Hematopoietic multipotent progenitor cell treated with erythropoietin and hydrocortisone succinate and interleukin-3 and kit ligand, for 15 days (in vitro differentiated cells): ENCODE data around the gene AREL1.
"Not testable (repeated sequence)": the region's sequence is repeated elsewhere in the genome, so short reads cannot be mapped to it uniquely, and the experiment has no call there.

Experiments
- DNase-seq: peaks from one replicate; pipeline ENCODE4 v3.0.0-alpha.2; 2015; ENCODE audit warnings: low spot score

AREL1 gene, protein sequence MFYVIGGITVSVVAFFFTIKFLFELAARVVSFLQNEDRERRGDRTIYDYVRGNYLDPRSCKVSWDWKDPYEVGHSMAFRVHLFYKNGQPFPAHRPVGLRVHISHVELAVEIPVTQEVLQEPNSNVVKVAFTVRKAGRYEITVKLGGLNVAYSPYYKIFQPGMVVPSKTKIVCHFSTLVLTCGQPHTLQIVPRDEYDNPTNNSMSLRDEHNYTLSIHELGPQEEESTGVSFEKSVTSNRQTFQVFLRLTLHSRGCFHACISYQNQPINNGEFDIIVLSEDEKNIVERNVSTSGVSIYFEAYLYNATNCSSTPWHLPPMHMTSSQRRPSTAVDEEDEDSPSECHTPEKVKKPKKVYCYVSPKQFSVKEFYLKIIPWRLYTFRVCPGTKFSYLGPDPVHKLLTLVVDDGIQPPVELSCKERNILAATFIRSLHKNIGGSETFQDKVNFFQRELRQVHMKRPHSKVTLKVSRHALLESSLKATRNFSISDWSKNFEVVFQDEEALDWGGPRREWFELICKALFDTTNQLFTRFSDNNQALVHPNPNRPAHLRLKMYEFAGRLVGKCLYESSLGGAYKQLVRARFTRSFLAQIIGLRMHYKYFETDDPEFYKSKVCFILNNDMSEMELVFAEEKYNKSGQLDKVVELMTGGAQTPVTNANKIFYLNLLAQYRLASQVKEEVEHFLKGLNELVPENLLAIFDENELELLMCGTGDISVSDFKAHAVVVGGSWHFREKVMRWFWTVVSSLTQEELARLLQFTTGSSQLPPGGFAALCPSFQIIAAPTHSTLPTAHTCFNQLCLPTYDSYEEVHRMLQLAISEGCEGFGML

DNA sequence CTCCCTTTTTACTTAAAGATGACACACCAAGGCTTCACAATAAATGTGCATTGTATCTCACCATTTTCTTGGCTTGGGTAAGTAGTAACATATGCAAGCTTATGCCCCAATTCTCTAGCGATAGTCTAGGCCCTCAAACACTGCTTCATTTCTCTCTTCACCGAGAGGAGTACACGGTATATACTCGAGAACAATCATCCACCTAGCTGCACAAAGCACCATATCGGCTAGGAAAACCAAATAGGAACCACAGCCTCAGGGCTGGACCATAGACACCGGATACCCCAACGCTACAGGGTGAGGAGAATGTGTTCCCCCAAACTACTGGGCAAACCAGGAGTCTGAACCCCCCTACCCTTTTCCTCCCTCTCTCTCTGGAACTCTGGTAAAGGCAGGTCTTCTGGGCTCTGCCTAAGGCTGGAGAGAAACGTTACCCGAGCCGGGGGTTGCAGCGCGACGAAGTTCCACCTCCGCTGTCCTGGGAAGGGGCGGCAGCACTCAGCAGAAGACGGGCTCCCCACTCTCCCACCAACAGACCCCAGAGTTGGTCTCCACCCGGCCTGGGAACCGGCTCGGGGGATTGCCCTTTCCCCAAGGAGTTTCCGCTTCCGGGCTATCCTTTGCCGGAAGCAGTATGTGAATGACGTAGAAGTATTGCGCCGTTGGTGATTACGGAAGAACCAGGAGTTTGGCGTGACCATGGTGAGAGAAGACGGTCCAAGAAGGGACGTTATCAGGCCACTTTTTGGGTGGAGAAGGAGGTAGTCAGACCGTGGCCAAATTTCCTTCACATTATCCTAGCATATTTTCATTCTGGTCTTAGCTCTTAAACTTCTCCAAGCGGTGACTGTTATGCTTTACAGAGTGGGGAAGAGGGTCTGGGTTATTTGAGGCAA is at the start of gene AREL1, which contains the start of gene FCF1:
Gene AREL1 (minus strand): TSS at position 582 of the 896 bp plus-strand sequence. CDS start 27,465 bp downstream, outside the sequence.
Gene FCF1 (plus strand): TSS at position 646 of the 896 bp plus-strand sequence. CDS start 54 bp downstream, at position 700.
- DNase-seq = peak; percentile 94

DNA sequence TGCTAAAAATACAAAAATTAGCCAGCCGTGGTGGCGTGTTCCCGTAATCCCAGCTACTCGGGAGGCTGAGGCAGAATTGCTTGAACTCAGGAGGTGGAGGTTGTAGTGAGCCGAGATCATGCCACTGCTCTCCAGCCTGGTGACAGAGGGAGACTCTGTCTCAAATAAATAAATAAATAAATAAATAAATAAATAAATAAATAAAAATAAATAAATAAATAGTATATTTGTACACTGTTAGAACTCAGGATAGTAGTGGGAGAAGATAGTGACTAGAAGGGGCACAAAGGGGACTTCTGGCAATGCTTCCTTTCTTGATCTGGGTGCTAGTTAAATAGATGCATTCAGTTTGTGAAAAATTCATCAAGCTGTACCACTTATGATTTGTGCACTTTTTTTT is 45.6 kb upstream of the AREL1 start:
- DNase-seq = not testable (repeated sequence)

DNA sequence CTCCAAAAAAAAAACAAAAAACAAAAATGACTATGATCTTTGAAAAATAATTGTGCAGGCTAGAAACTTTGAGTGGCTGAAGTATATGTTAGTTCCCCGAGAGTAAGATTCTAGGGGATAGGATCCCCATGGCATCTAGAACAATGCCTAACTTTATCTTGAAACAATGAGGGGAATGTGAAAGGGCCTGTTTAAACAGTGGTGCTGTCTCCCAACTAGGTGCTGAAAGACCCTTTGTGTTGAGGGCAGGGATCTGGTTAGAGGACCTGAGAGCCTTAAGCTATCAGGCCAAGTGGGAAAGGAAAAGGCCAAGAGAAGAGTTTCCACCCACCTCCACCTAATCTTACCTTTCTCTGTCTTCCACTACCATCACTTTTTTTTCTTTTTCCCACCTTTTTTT is 43.4 kb upstream of the AREL1 start:
- DNase-seq = no peak

DNA sequence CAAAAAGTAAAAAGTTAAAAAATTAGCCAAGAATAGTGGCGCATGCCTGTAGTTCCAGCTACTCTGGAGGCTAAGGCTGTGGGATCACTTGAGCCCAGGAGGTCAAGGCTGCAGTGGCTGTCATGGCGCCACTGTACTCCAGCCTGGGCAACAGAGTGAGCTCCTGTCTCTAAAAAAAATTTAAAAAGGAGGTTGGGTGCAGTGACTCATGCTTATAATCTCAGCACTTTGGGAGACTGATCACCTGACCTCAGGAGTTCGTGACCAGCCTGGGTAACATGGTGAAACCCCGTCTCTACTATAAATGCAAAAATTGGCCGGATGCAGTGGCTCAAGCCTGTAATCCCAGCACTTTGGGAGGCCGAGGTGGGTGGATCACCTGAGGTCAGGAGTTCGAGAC is 42.0 kb upstream of the AREL1 start:
- no peak for DNase-seq

DNA sequence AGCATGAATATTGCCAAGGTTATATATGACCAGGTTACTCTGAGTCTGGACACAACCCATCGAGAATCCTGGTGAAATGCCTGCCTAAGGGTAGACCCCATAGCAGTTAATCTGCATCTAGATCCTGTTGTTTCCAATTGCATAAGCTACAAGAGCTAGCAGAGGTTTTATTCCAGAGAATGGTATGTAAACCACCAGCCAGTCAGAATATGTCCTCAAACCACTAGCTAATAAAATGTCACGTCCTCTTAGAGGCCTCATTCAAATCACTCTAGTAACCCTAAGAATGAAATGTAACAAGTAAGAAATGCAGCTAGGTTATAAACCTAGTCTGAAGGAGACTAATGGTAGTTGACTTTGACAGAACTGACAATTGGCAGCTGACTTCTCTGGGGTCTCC is 41.3 kb upstream of the AREL1 start:
- DNase-seq = no peak

DNA sequence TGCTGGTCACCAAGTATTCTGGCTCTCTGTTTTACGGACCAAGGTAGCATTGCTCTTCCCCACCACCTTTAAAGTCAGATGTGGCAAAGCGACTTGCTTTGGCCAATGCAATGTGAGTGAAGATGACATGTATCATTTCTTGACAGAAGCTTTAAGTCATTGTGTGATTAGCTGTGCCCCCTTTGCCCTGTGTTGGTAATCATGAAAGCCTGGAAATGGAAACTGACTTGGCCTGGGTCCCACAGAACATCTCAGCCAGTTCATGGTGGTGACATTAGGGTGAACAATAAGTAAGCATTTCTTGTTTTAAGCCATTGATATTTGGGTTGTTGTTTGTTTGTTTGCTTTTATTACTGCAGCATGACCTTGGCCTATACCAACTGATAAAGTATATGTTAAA is 34.4 kb upstream of the AREL1 start:
- no peak for DNase-seq

DNA sequence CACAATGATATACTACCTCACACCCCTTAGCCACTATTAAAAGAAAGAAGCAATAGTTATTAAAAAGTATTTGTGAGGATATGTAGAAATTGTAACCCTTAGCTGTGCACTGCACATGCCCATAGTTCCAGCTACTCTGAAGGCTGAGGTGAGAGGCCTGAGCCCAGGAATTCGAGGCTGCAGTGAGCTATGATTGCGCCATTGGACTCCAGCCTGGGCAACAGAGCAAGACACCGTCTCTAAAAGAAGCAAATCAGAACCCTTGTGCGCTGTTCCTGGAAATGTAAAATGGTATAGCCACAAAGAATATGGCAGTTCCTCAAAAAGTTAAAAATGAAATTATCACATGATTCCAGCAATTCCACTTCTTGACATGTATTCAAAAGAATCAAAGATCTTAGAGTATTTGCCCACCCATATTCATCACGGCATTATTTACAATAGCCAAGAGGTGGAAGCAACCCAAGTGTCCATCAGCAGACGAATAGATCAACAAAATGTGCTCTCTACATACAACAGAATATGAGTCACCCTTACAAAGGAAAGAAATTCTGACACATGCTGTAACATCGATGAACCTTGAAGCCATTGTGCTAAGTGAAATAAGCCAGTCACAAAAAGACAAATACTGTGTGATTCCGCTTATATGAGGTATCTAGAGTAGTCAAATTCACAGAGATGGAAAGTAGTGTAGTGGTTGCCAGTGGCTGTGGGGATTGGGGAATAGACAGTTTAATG is 26.6 kb upstream of the AREL1 start:
- DNase-seq = no peak

DNA sequence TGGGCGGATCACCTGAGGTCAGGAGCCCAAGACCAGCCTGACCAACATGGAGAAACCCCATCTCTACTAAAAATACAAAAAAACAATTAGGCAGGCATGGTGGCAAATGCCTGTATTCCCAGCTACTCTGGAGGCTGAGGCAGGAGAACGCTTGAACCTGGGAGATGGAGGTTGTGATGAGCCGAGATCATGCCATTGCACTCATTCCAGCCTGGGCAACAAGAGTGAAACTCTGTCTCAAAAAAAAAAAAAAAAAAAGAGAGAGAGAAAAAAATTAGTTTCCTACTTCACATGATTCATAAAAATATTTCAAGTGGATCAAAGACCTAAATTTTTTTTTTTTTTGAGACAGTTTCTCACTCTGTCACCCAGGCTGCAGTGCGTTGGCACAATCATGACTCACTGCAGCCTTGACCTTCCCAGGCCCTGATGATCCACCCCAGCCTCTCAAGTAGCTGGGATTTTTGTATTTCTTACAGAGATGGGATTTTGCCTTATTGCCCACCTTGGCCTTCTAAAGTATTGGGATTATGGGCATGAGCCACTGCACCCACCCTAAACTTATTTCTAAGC is 25.0 kb upstream of the AREL1 start:
- DNase-seq = no peak

DNA sequence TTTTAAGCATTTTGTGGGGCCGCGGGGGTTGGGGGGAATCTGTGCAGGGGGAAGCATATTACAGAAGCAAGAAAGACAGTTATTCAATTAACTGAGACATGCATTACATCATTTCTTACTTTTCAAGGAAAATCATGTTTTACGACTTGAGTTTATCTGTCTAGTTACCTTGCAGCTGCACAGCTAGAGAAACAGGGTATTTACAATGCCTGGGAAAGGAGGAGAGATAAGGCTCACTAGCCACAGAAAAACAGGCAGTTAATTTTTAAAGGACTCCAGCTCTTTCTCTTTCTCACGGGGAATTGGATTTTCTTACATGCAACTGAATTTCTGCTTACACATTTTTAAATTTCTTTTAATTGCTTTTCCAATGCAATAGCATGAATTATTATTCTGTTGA is 22.2 kb upstream of the AREL1 start:
- no peak for DNase-seq

DNA sequence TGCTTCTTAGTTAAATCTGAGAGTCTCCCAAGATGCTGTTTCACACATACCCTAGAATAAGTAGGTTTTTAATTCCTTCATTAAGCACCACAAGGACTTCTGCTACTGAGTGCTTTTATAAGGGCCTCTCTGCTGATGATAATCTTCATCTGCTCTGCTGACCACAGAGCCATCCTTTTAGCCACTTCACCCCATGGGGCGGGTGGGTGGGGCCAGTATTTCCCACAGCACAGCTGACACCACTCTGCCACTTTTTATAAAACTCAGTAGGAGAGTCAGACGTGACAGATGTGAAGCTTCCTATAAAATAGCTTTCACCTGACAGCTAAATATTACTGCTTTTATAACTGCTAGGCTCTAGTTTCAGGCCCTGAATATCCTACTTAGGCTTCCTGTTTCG is 20.3 kb upstream of the AREL1 start:
- DNase-seq = no peak

DNA sequence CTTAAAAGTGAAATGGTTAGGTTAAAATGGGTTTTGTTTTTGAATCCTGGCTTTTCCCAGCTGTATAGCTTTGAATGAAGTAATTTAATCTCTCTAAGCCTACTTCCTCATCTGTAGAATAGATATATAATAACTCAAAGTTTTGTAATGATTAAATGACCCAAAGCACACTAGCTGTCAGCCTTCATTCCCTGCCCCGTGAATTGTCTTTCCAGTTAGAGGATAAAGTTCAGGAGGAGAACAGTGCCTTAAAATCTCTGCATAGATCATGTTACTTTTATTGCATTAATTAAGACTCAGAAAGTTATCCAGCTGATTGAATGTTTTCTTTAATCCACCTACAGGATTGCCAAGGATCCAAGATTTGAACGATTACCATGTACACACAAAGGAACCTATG is 19.5 kb upstream of the AREL1 start:
- no peak for DNase-seq

DNA sequence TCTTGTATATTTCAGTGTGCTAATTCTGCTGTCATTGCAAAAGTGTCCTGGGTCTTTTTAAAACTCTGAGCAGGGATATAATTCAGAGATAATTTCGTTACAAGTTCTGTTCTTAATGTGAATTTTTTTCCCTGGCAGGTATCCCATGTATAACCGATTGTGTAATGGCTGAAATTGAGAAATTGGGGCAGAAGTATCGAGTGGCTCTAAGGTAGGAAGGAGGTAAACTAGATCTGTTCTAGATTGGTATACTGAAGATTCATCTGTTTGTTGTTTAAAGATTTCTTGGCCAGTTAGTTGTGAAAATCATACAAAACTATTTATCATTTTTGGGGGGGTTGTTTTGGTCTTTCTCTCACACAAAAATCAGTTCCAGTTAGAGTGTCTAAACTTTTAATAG is 10.3 kb upstream of the AREL1 start:
- DNase-seq = no peak

DNA sequence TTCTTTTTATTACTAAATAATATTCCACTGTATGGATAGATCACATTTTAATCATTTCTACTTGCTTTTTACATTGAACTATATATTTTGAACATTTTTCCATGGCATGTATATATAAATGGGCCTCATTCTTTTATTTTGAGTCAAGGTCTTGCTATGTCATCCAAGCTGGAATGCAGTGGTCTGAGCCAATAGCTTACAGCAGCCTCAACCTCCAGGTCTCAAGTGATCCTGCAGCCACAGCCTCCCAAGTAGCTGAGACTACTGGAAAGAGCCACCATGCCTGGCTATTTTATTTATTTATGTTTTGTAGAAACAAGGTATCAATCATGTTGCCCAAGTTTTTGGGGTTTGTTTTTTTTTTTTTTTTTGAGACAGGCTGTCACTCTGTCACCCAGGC is 7.6 kb upstream of the AREL1 start:
- DNase-seq = no peak

DNA sequence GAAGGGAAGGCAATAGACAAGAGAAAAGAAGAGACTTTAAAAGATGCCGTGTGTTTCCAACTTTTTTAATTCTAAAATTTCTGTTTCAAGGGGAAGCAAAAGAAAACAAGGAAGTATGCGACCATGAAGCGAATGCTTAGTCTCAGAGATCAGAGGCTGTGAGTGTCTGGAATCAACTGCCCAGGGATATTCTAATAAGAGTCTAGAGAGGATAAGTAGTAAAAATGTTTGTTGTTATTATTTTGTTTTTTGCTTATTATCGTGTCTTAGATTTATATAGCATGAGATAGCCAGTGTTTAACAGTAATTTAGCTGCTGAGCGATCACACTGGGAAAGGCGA is 485 bp upstream of the AREL1 start:
- DNase-seq = no peak

DNA sequence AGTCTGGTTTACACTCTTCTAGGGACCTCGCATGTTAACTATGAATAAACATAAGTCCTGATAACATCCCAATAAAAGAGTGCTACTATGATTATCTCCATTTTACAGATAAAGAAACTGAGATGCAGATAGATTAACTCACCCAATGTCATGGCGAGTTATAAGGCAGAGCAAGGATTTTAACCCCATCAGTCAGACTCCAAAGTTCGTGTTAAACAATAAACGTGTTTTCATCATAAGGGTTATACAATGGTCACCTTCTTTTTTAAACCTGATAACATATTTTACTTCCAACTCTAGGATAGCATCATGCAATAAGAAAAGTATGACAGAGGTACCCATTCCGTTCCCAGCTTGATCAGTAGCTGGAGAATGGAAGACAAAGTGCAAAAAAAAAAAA is 1.2 kb downstream of the AREL1 start:
- no peak for DNase-seq

DNA sequence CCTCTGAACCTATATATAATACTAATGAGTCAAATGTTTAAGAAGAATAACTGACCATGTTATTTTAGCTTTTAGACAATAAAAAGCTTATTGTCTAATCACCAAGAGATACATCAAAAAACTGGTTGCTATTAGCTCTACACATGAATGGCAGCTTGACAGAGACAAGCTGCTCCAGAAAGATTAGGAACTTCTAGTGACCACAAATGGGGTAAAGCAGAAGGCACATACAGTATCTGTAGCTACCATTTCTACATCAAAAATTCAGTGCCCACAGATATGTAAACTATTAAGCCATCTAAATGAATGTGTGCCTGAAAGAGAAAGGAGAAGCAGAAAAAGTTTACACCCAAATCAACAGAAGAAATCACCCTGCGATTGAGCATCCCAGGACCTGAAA is 2.4 kb downstream of the AREL1 start:
- DNase-seq = peak; percentile 73

DNA sequence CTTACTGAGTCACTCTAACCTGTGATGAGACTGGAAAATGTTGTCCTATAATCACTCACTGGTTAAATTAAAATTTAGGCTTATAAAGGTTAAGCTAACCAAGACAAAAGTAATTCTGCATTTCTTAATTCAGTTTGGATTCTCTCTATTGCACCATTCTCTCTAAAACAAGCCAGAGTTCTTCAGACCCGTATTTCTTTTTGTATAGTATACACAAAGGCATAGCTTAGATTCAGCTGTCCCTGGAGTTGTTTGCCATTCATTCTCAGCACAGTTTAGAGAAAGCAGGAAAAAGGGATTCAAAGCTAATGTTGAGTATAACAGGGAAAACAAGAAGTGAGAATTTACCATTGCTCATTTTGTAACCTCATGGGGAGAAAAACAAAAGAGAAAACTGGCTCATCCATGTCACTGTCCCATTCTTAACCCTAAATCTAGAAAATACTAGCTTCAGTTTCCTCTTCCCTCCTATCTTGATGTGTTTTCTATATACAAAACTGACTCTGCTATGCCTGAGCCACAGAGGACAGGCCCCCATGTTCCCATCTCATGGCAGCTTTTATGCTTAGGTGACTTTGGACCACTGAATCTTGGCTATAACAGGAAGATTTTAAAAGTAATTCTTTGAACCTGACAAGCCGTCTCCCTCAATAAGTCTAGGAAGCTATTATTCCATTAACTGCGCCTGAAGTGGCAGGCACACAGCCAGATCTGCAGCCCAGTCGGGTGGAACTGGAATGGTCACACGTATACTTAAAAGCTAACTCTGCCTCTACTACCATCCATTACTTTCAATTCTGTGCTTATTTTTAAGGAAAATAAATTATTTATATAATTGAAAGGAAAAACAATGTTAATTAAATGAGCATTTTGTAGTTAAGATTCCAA is 7.0 kb downstream of the AREL1 start:
- DNase-seq = no peak

DNA sequence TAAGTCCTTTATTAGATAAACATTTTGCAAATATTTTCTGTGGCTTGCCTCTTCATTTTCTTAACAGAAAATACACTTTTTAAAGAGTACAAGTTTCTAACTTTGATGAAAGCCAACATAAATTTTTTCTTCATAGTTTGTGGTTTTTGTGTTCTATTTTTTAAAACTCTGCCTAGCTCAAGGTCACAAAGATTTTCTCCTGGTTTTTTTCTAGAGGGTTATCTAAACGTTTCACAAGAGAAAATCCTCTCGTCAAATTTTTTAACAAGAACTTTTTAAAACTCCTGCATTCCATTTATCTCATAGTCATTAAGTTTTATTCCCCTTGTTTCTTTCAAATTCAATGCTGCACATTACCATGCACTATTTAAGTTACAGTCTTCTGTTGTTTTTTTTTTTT is 8.2 kb downstream of the AREL1 start:
- no peak for DNase-seq

DNA sequence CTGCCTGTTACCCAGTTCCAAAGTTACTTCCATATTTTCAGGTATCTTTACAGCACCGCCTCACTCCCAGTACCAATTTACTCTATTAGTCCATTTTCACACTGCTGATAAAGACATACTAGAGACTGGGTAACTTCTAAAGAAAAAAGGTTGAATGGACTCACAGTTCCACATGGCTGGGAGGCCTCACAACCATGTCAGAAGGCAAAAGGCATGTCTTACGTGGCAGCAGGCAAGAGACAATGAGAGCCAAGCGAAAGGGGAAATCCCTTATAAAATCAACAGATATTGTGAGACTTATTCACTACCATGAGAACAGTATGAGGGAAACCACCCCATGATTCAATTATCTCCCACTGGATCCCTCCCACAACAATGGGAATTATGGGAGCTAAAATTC is 9.8 kb downstream of the AREL1 start:
- no peak for DNase-seq

DNA sequence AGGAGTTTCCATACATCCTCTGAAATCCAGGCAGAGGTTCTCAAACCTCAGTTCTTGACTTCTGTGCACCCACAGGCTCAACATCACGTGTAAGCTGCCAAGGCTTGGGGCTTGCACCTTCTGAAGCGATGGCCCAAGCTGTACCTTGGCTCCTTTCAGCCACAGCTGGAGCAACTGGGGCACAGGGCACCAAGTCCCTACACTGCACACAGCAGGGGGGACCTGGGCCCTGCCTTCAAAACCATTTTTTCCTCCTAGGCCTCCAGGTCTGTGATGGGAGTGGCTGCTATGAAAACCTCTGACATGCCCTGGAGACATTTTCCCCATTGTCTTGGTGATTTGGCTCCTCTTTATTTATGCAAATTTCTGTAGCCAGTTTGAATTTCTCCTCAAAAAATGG is 10.6 kb downstream of the AREL1 start:
- no peak for DNase-seq
